GM12878 (cell line): ENCODE measurements around the gene ELP6. TPM values are rescaled to one million over a fixed set of nuclear protein-coding genes. Genes with fewer than 3 reads are reported as not detected.

Experiments used
- ELK1 ChIP-seq: IDR thresholded peaks from 2 replicates; pipeline ENCODE4 v1.6.1; 2012; ENCODE audit warnings: low read depth, low read length, improper control_type of control experiment
- TAF1 ChIP-seq: IDR thresholded peaks from 2 replicates; pipeline ENCODE4 v1.6.1; 2011; ENCODE audit warnings: mild to moderate bottlenecking, low read depth, low read length, borderline replicate concordance
- YY1 ChIP-seq: IDR thresholded peaks from 2 replicates; pipeline ENCODE4 v1.6.1; 2011; ENCODE audit warnings: low read depth, mild to moderate bottlenecking, low read length
- polyA plus RNA-seq, 11 experiments: library from polyadenylated mRNA; depleted of rRNA in 4 of 11; unstranded in 6 of 11; stranded (reverse) in 5 of 11; fragments of >200 nt; fragmentation: Nextera tagmentation in 4 of 11; fragmentation: Illumina TruSeq in 1 of 11; extraction: Ambion mirVana in 4 of 11; extraction: Trizol in 1 of 11; gene quantifications; 1 replicate in 1 of 11; 2 replicates in 10 of 11; pipeline versions ENCODE4 v1.2.1 to v1.2.3, GENCODE V29; 2011 to 2016; ENCODE audit warnings: inconsistent platforms in 2 of 11, missing spikeins in 2 of 11, low read depth in 1 of 11
- small RNA-seq: library from RNA; depleted of rRNA; stranded (forward); fragments of <200 nt; gene quantifications from one replicate; pipeline ENCODE3, GENCODE V24; 2014
- total RNA-seq, 4 experiments: library from RNA; depleted of rRNA in 3 of 4; stranded (reverse); fragments of >200 nt in 3 of 4; fragmentation: Illumina TruSeq in 1 of 4; extraction: Trizol in 1 of 4; gene quantifications; 2 replicates each; pipeline versions ENCODE4 v1.2.1 to v1.2.3, GENCODE V29; 2013 to 2021

Gene ELP6
- total and polyA plus RNA-seq, 10 of the 15 experiments (the other 5 are each of a cell fraction or from before 2014, with no cell fraction given), result 39.5 to 83.3 (median 50.2) TPM

GRCh38 chr3:47452453-47453215 lies 60.9 kb downstream of the ELP6 start (continued):
- no peak for TF ChIP-seq ELK1
- TF ChIP-seq TAF1, result no peak
- no peak for TF ChIP-seq YY1

Small RNA genes within 50 kb of the gene (small RNA-seq; reads per million reads assigned to genes)
- gene AC099778.2 (not detected), gene RN7SL870P (not detected)

Other genes with a start within 250 kb of the ELP6 start
- gene KIF9, start 230.9 kb downstream of the ELP6 start, total RNA-seq (2014; rRNA removed), result 4.6 and 6.8 TPM in 2 replicates
- gene KIF9, start 230.9 kb downstream of the ELP6 start, total RNA-seq (2014; rRNA removed; fragmentation: Illumina TruSeq; extraction: Trizol), result 4.1 and 5.2 TPM in 2 replicates
- 4.6 and 6.3 TPM in 2 replicates for gene KIF9, start 230.9 kb downstream of the ELP6 start, total RNA-seq (2021)
- gene KIF9, start 230.9 kb downstream of the ELP6 start, polyA plus RNA-seq (2011; rRNA removed), result 5.3 and 6.7 TPM in 2 replicates
- 2.7 and 3.0 TPM in 2 replicates for gene KIF9, start 230.9 kb downstream of the ELP6 start, polyA plus RNA-seq (2014; fragmentation: Illumina TruSeq; extraction: Trizol)
- gene KIF9, start 230.9 kb downstream of the ELP6 start, polyA plus RNA-seq (2014; fragmentation: Nextera tagmentation; extraction: Ambion mirVana), result 1 to 10 TPM; 7.6 to 8.0 TPM
- gene KIF9, start 230.9 kb downstream of the ELP6 start, polyA plus RNA-seq (2014; rRNA removed), result 5.4 TPM in 2 replicates
- 10 to 100 TPM in 1 of 2 experiments, 1 to 10 TPM in 1; 8.2 to 10.2 TPM for gene KIF9, start 230.9 kb downstream of the ELP6 start, polyA plus RNA-seq (2016; fragmentation: Nextera tagmentation; extraction: Ambion mirVana)
- 28.6 and 32.1 TPM in 2 replicates for gene KLHL18, start 230.8 kb downstream of the ELP6 start, total RNA-seq (2014; rRNA removed)
- 22.7 and 24.0 TPM in 2 replicates for gene KLHL18, start 230.8 kb downstream of the ELP6 start, total RNA-seq (2014; rRNA removed; fragmentation: Illumina TruSeq; extraction: Trizol)
- gene KLHL18, start 230.8 kb downstream of the ELP6 start, total RNA-seq (2021), result 51.5 and 56.5 TPM in 2 replicates
- gene KLHL18, start 230.8 kb downstream of the ELP6 start, polyA plus RNA-seq (2011; rRNA removed), result 36.7 and 61.5 TPM in 2 replicates
- gene KLHL18, start 230.8 kb downstream of the ELP6 start, polyA plus RNA-seq (2014; fragmentation: Illumina TruSeq; extraction: Trizol), result 20.2 and 28.5 TPM in 2 replicates
- 10 to 100 TPM; 65.6 to 69.8 TPM for gene KLHL18, start 230.8 kb downstream of the ELP6 start, polyA plus RNA-seq (2014; fragmentation: Nextera tagmentation; extraction: Ambion mirVana)
- 32.6 and 35.6 TPM in 2 replicates for gene KLHL18, start 230.8 kb downstream of the ELP6 start, polyA plus RNA-seq (2014; rRNA removed)
- 10 to 100 TPM; 51.8 to 56.6 TPM for gene KLHL18, start 230.8 kb downstream of the ELP6 start, polyA plus RNA-seq (2016; fragmentation: Nextera tagmentation; extraction: Ambion mirVana)
- gene PTPN23, start 132.7 kb downstream of the ELP6 start, total RNA-seq (2014; rRNA removed), result 4.1 and 4.4 TPM in 2 replicates
- 3.7 and 4.2 TPM in 2 replicates for gene PTPN23, start 132.7 kb downstream of the ELP6 start, total RNA-seq (2014; rRNA removed; fragmentation: Illumina TruSeq; extraction: Trizol)
- 25.4 and 28.6 TPM in 2 replicates for gene PTPN23, start 132.7 kb downstream of the ELP6 start, total RNA-seq (2021)
- 0.46 and 0.92 TPM in 2 replicates for gene PTPN23, start 132.7 kb downstream of the ELP6 start, polyA plus RNA-seq (2011; rRNA removed)
- 2.0 and 4.8 TPM in 2 replicates for gene PTPN23, start 132.7 kb downstream of the ELP6 start, polyA plus RNA-seq (2014; fragmentation: Illumina TruSeq; extraction: Trizol)
- gene PTPN23, start 132.7 kb downstream of the ELP6 start, polyA plus RNA-seq (2014; fragmentation: Nextera tagmentation; extraction: Ambion mirVana), result under 1 TPM; 0.44 to 0.68 TPM
- 6.9 and 11.9 TPM in 2 replicates for gene PTPN23, start 132.7 kb downstream of the ELP6 start, polyA plus RNA-seq (2014; rRNA removed)
- gene PTPN23, start 132.7 kb downstream of the ELP6 start, polyA plus RNA-seq (2016; fragmentation: Nextera tagmentation; extraction: Ambion mirVana), result 10 to 100 TPM in 1 of 2 experiments, 1 to 10 TPM in 1; 9.8 to 10.5 TPM
- 42.3 and 53.0 TPM in 2 replicates for gene SCAP, start 37.8 kb downstream of the ELP6 start, total RNA-seq (2014; rRNA removed)
- gene SCAP, start 37.8 kb downstream of the ELP6 start, total RNA-seq (2014; rRNA removed; fragmentation: Illumina TruSeq; extraction: Trizol), result 18.1 and 21.0 TPM in 2 replicates
- 56.1 and 64.1 TPM in 2 replicates for gene SCAP, start 37.8 kb downstream of the ELP6 start, total RNA-seq (2021)
- gene SCAP, start 37.8 kb downstream of the ELP6 start, polyA plus RNA-seq (2011; rRNA removed), result 11.4 and 21.2 TPM in 2 replicates
- gene SCAP, start 37.8 kb downstream of the ELP6 start, polyA plus RNA-seq (2014; fragmentation: Illumina TruSeq; extraction: Trizol), result 22.2 and 24.6 TPM in 2 replicates
- 1 to 10 TPM; 1.5 to 4.3 TPM for gene SCAP, start 37.8 kb downstream of the ELP6 start, polyA plus RNA-seq (2014; fragmentation: Nextera tagmentation; extraction: Ambion mirVana)
- 33.5 TPM in 2 replicates for gene SCAP, start 37.8 kb downstream of the ELP6 start, polyA plus RNA-seq (2014; rRNA removed)
- gene SCAP, start 37.8 kb downstream of the ELP6 start, polyA plus RNA-seq (2016; fragmentation: Nextera tagmentation; extraction: Ambion mirVana), result 10 to 100 TPM; 35.2 to 38.4 TPM
- gene CSPG5, start 65.2 kb upstream of the ELP6 start, total RNA-seq (2014; rRNA removed), result 0.11 and 0.17 TPM in 2 replicates
- gene CSPG5, start 65.2 kb upstream of the ELP6 start, total RNA-seq (2014; rRNA removed; fragmentation: Illumina TruSeq; extraction: Trizol), result not detected in 2 replicates
- 0.08 and 0.16 TPM in 2 replicates for gene CSPG5, start 65.2 kb upstream of the ELP6 start, total RNA-seq (2021)
- gene CSPG5, start 65.2 kb upstream of the ELP6 start, polyA plus RNA-seq (2011; rRNA removed), result 0.06 TPM in 1 of 2 replicates, not detected in the other
- gene CSPG5, start 65.2 kb upstream of the ELP6 start, polyA plus RNA-seq (2014; fragmentation: Illumina TruSeq; extraction: Trizol), result not detected in 2 replicates
- not detected for gene CSPG5, start 65.2 kb upstream of the ELP6 start, polyA plus RNA-seq (2014; fragmentation: Nextera tagmentation; extraction: Ambion mirVana)
- gene CSPG5, start 65.2 kb upstream of the ELP6 start, polyA plus RNA-seq (2014; rRNA removed), result 0.22 TPM in 1 of 2 replicates, not detected in the other
- gene CSPG5, start 65.2 kb upstream of the ELP6 start, polyA plus RNA-seq (2016; fragmentation: Nextera tagmentation; extraction: Ambion mirVana), result not detected